ENCODE measurements around the gene KIFBP.
"Not testable (repeated sequence)": the region's sequence is repeated elsewhere in the genome, so short reads cannot be mapped to it uniquely, and the experiment has no call there.

KIFBP gene

DNA sequence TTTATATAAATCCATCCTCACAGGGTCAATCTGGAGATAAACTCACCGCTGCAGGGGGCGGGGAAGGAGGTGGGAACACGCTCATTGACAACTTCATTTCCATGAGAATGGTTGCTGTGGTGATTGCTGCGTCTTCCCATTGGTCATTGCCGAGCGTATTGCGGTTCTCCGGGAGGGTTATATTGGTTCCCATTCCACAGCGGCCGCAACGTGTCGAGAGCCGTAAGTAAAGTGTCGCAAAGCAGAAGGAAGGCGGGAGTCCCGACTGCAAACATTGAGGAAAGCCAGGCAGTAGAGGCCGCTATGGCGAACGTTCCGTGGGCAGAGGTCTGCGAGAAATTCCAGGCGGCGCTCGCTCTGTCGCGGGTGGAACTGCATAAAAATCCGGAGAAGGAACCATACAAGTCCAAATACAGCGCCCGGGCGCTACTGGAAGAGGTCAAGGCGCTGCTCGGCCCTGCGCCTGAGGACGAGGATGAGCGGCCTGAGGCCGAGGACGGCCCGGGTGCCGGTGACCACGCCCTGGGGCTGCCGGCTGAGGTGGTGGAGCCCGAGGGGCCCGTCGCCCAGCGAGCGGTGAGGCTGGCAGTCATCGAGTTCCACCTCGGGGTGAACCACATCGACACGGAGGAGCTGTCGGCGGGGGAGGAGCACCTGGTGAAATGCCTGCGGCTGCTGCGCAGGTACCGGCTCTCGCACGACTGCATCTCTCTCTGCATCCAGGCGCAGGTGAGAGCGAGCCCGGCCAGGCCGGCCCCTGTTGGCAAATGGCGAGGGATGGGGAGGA lies at the start of gene KIFBP:
TSS of gene KIFBP (plus strand) at position 274 of the 787 bp plus-strand sequence. CDS start at position 304, 30 bp downstream.
- peak; percentile 67 for DNase-seq

DNA sequence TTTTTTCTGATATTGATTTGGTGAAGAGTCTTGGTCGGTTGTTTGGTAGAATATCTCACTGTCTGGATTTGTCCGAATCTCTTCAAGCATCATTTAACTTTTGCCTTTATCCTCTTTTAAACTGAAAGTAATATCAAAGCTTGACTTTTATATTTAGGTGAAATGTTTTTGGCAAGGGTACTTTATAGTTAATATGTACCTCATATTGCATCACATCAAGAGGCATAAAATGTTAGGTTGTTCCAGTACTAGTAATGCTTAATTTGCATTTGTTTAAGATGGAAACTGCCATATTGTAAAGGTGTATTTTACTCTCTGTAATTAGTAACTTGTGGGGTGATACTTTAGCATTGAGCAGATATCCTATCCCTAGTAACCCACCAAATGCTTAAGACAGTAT lies 49.7 kb upstream of the KIFBP start:
- no peak for DNase-seq

DNA sequence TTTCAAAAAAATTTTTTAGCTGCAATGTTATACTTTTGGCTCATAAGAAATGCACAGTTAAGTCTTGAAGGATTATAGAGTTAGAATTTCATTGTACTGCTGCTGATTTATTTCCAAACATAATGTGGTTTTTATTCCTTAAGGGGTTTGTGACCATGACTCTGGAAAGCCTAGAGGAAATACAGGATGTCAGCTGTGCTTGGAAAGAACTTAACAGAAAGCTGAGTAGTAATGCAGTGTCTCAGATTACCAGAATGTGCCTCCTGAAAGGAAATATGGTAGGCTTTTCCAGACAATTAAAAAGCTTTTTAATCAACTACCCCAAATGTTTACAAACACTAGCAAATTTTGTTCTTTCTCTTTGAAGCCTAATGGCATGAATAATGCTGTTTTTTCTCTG lies 47.7 kb upstream of the KIFBP start:
- not testable (repeated sequence) for DNase-seq

DNA sequence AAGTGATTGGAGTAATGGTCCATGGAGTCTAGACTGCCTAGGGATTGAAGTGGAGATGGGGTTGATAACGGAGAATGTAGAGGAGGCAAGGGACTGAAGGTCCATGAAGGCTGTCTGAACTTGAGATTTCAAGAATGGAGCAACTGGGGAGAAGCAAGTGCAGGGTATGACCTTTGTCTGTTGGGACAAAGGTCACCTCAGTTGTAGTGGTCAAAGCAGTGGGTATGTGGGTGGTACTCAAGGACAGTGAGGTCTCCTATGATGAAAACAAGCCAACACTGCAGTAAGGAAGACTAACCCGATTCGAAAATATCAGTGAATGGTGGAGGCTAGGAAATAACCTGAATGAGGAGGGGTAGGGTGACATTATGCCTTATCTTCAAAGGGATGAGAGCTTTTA lies 38.0 kb upstream of the KIFBP start:
- no peak for DNase-seq

- DNase-seq = no peak
Measured at GRCh38 chr10:68954904-68955303, 33.7 kb upstream of the KIFBP start.

DNA sequence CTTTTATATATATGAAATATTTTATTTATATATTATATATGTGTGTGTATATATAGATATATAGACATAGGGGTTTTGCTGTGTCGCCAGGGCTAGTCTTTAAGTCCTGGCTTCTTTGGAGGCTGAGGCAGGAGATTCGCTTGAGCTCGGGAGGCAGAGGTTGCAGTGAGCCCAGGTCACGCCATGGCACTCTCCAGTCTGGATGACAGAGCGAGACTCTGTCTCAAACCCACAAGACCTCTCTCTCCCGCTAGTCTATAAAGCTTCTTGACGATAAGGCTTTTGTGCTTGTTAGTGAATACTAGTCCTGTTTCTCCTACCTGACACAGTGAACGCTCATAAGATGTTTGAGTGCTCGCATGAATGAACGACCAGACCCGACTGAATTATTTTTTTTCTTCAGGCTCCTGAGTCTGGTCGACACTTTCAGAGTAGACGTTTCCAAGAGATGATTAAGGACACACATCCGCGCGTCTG lies 33.2 kb upstream of the KIFBP start:
- no peak for DNase-seq

DNA sequence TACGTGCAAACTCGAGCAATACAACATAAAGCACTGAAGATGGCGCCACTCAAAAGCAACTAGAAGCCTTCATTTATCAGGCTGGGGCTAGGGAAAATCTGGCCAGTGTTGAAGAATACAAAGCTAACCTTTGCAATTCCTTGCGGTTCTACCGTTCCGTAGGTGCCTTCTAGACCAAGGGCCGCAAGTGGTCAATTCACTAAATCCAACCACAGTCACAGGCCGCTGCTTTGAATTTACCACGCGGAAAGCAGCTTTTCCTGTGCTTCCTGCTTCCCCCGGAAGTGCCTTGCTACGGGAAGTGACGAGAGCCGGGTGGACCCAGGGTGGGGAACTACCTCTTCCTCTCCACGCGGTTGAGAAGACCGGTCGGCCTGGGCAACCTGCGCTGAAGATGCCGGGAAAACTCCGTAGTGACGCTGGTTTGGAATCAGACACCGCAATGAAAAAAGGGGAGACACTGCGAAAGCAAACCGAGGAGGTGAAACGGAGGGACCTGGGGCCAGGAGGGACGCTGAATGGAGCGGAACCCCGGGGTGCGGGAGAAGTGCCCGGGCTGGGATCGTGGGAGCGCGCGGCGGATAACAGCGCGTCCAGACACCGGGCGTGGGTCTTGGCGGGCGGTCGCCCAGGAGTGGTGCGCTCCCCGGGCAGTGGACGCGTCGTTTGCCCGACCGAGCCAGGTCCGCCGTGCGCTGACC lies 32.6 kb upstream of the KIFBP start, which contains the start of gene DDX21:
TSS of gene DDX21 (plus strand) at position 339 of the 701 bp plus-strand sequence. CDS start at position 395, 56 bp downstream.
- DNase-seq = peak; percentile 83

DNA sequence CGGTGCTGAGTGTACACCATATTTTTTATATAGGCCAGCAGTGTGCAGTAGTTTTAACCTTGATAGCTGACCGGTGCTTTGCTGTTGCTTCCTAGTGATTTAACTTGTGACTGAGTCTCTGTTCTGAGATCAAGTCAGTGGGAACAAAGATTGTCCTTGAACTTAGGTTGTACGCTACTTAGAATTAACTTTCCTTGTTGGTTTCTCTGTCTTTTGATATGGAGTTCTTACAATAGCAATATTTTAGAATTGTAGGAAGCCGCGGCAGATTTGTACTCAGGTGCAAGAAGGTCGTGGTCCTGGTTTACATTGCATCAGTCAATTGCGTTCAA lies 31.4 kb upstream of the KIFBP start:
- no peak for DNase-seq

DNA sequence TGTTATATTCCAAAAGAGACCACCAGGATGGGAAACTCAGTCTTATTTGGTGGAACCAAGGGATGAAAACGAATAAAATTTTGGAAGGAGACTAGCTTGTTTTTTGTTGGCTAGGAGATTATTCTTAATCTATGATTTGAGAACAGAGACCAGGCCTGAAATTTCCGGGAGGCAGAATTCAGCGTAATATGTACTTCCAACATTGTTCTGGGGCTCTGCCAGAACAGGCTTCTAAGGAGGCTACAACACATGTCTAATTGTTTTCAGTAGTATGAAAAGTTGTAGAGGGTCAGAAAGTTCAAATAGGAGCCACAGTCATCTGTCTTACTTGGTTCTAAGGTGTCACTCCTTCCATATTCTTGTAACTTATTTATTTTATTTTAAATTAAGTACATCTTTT lies 30.9 kb upstream of the KIFBP start:
- DNase-seq = no peak

GRCh38 chr10:68959695-68960527 lies 28.7 kb upstream of the KIFBP start:
- no peak for DNase-seq

GRCh38 chr10:68963151-68963550 lies 25.5 kb upstream of the KIFBP start:
- no peak for DNase-seq

DNA sequence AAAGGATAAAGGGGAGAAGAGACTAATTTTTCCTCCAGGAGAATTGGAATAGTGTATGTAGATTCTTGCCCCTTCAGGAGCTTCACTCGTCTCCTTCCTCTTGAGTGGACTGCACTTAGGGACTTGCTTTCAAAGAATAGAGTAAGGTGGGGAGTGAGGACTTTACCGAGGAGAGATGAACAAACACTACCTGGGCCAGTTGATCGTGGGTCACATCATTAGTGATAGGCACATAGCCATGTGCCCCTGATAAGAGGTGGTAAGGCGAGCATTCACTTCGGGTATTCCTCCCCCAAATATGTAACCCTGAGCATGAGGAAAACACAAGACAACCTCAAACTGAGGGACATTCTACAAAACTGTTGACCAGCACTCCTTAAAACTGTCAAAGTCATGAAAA lies 14.6 kb upstream of the KIFBP start:
- no peak for DNase-seq

GRCh38 chr10:68975936-68976473 lies 12.6 kb upstream of the KIFBP start:
- DNase-seq = not testable (repeated sequence)

GRCh38 chr10:68979738-68980137 lies 8.9 kb upstream of the KIFBP start:
- DNase-seq = not testable (repeated sequence)

GRCh38 chr10:68981074-68981473 lies 7.5 kb upstream of the KIFBP start:
- no peak for DNase-seq

DNA sequence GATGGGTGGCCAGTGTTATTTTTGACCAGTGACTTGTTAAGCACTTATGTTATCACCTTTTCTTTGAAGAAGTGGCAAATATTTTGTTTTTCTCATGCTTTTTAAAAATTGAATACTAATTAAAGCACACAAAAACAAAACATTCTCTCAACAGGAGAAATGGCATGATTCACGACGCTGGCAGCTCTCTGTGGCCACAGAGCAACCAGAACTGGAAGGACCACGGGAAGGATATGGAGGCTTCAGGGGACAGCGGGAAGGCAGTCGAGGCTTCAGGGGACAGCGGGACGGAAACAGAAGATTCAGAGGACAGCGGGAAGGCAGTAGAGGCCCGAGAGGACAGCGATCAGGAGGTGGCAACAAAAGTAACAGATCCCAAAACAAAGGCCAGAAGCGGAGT lies 6.2 kb upstream of the KIFBP start:
- no peak for DNase-seq

DNA sequence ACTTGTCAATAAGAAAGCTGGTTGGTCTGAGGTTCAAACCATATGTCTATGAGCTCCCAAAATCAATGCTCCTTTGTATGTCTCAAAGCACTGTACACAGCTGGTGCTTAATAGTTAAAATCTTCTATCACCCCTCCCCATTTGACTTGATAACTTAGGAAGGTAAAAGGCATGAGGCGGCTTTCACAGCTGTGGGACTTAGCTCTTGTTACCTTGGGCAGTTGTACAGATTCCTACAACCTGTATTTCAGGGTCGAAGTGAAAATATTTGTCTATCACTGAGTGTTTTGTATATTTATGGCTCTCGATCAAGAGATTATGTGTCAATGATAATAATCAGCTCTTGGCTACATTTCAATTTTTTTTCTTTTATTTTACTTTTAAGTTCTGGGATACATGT lies 992 bp upstream of the KIFBP start:
- DNase-seq = no peak

- DNase-seq = no peak
Measured at GRCh38 chr10:68989317-68989990, 851 bp downstream of the KIFBP start.

GRCh38 chr10:68992636-68993440 lies 4.2 kb downstream of the KIFBP start:
- DNase-seq = no peak

GRCh38 chr10:68997211-68997610 lies 8.6 kb downstream of the KIFBP start:
- no peak for DNase-seq

DNA sequence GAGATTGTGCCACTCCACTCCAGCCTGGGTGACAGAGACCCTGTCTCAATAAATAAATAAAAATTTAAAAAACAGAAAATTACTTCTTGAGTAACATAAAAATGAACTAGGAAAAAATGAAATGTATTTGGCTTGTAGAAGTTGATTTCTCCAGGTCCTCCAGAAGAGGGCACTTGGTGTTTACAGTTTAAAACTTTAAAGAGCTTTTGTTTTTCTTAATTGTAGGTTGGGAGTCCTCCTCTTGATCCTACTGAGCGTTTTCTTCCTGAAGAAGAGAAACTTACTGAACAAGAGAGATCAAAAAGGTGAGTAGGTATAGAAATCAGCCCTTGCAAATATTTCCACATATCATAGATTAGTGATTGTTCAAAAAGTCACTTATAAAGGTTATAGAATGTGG lies 16.2 kb downstream of the KIFBP start:
- DNase-seq = no peak
